Naive B cell (primary cell): ENCODE measurements around the gene RIPOR3. TPM values are rescaled to one million over a fixed set of nuclear protein-coding genes. Genes with fewer than 3 reads are reported as not detected.
"Not testable (repeated sequence)": the region's sequence is repeated elsewhere in the genome, so short reads cannot be mapped to it uniquely, and the experiment has no call there.

ENCODE experiments used
- ATAC-seq, 2 donors: fragments of 150-1000 bp; cut with Tn5 transposase; 2 replicates each; pipeline ENCODE4 v1.10.0; 2021; ENCODE audit warnings: low read depth in 2 of 2, mild to moderate bottlenecking in 2 of 2, moderate library complexity in 2 of 2
- DNase-seq: peaks from one replicate; pipeline ENCODE4 v3.0.0; 2022
- H3K27ac Mint-ChIP-seq, 6 donors: one replicate each; pipeline ENCODE4 v1.8.0; 2020 to 2022; ENCODE audit warnings: mild to moderate bottlenecking in 6 of 6, mixed read lengths in 6 of 6, moderate library complexity in 5 of 6, inconsistent platforms in 2 of 6
- H3K27me3 Mint-ChIP-seq, 3 donors: one replicate each; pipeline ENCODE4 v1.8.0; 2021 to 2022; ENCODE audit warnings: mixed read lengths in 3 of 3, mild to moderate bottlenecking in 1 of 3
- H3K36me3 Mint-ChIP-seq, 2 donors: one replicate each; pipeline ENCODE4 v1.8.0; 2020 to 2022; ENCODE audit warnings: mixed read lengths in 2 of 2, inconsistent platforms in 1 of 2, mild to moderate bottlenecking in 1 of 2
- H3K4me1 Mint-ChIP-seq, 3 donors: one replicate each; pipeline ENCODE4 v1.8.0; 2020 to 2022; ENCODE audit warnings: mixed read lengths in 3 of 3, inconsistent platforms in 1 of 3, mild to moderate bottlenecking in 1 of 3, moderate library complexity in 1 of 3
- H3K4me3 Mint-ChIP-seq, 8 donors: one replicate each; pipeline ENCODE4 v1.8.0; 2020 to 2022; ENCODE audit warnings: mild to moderate bottlenecking in 8 of 8, mixed read lengths in 8 of 8, moderate library complexity in 8 of 8, inconsistent platforms in 2 of 8
- H3K9me3 Mint-ChIP-seq, 7 donors: one replicate each; pipeline ENCODE4 v1.8.0; 2020 to 2022; ENCODE audit warnings: mixed read lengths in 7 of 7, mild to moderate bottlenecking in 5 of 7, inconsistent platforms in 2 of 7, moderate library complexity in 1 of 7
- polyA plus RNA-seq, 6 donors: library from polyadenylated mRNA; unstranded; fragments of 300-500 nt; fragmentation: Illumina TruSeq; gene quantifications; one replicate each; pipeline ENCODE4 v1.2.3, GENCODE V29; 2021; ENCODE audit warnings: low read depth in 6 of 6

Gene RIPOR3
- polyA plus RNA-seq, 6 donors from 2014 or later: 1.4 to 3.0 (median 2.1) TPM; not detected in 1

DNA sequence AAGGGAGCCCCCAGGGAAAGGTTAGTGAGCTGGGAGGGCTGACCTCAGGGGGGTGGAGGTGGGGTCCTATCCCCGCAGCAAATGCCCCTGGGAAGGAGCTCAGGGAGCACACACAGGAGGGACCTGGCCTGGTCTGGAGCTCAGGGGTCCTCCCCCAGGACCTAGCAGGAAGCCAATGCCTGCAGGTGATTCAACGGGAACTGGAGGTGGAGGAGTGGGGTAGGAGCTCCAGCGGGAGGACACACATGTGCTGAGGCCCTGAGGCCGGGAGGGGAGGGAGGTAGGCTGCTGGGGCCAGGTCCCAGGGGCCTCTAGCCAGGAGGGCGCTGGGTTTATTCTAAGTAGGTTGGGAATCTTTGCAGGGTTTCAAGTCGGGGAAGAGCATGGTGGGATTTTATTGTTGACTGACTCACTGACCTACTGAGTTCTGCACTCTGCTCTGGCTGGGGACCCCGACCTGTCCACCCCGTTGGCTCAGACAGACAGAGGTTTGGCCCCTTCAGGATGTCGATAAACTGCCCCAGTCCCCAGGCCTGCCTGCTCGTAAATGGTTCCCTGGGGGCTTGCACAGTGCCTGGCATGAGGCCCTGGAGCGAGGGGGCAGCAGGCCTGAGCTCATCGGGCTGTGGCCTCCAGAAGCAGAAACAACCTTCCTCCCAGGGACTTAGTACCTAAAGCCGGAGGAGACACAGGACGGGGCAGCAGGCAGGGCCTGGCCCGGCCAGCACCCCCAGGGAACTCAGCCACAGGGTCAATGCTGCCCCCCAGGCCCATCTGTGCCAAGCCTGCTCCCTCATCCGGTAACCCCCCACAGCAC is 62.3 kb downstream of the RIPOR3 start:
- Mint-ChIP-seq H3K4me3 (no peak overlapping the region), H3K9me3 (no peaks in the 10 kb centered on the region), H3K36me3 (no peaks in the 10 kb centered on the region), H3K4me1 (peaks cover 0 to 6% (median 0%) of the 10 kb centered on the region in 3 donors), H3K27ac (no peak overlapping the region), H3K27me3 (peaks cover 0 to 17% (median 4%) of the 10 kb centered on the region in 3 donors)
- DNase-seq (no peak), ATAC-seq (no peak)

DNA sequence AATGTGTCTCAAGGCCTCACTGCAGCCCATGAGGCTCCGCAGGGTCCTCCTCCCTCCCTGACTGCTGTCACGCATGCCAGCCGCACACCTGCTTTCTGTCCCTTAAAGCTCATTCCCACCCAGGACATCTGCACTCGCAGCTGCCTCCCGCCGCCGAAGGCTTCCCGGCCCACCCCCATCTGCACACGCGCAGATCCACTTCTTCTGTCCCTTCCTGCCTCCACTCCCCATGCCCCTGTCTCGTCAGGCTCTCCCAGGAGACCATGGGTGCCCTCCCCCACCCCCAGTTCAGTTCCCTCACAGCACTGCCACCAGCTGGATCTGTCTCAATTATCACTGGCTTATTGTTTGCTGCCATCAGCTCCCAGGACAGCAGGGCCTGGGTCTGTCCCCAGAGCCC is 63.0 kb downstream of the RIPOR3 start:
- H3K27ac Mint-ChIP-seq: no peak overlapping the region
- no peak overlapping the region for H3K4me3 Mint-ChIP-seq
- DNase-seq (no peak), ATAC-seq (no peak)
- H3K9me3 Mint-ChIP-seq: no peaks in the 10 kb centered on the region
- H3K36me3 Mint-ChIP-seq: no peaks in the 10 kb centered on the region
- H3K27me3 Mint-ChIP-seq: peaks cover 0 to 17% (median 4%) of the 10 kb centered on the region in 3 donors
- H3K4me1 Mint-ChIP-seq: peaks cover 0 to 6% (median 0%) of the 10 kb centered on the region in 3 donors

GRCh38 chr20:50627747-50628146 is 63.6 kb downstream of the RIPOR3 start:
- Mint-ChIP-seq H3K36me3 (no peaks in the 10 kb centered on the region), H3K4me1 (peaks cover 0 to 6% (median 0%) of the 10 kb centered on the region in 3 donors), H3K27me3 (peaks cover 0 to 17% (median 4%) of the 10 kb centered on the region in 3 donors), H3K9me3 (no peaks in the 10 kb centered on the region), H3K4me3 (no peak overlapping the region), H3K27ac (no peak overlapping the region)
- DNase-seq (no peak), ATAC-seq (no peak)

- Mint-ChIP-seq H3K4me3 (no peak overlapping the region), H3K4me1 (peaks cover 0 to 6% (median 0%) of the 10 kb centered on the region in 3 donors), H3K27me3 (peaks cover 0 to 9% (median 4%) of the 10 kb centered on the region in 3 donors), H3K9me3 (peaks cover 0 to 8% (median 2%) of the 10 kb centered on the region in 7 donors), H3K36me3 (no peaks in the 10 kb centered on the region), H3K27ac (no peak overlapping the region)
- ATAC-seq (no peak), DNase-seq (no peak)
Observed at GRCh38 chr20:50625986-50626677, 65.2 kb downstream of the RIPOR3 start.

GRCh38 chr20:50624351-50625016 is 66.9 kb downstream of the RIPOR3 start:
- ATAC-seq (no peak), DNase-seq (no peak)
- peaks cover 0 to 6% (median 0%) of the 10 kb centered on the region in 3 donors for H3K4me1 Mint-ChIP-seq
- no peak overlapping the region for H3K4me3 Mint-ChIP-seq
- H3K36me3 Mint-ChIP-seq: no peaks in the 10 kb centered on the region
- H3K27ac Mint-ChIP-seq: no peak overlapping the region
- H3K9me3 Mint-ChIP-seq: peaks cover 0 to 14% (median 8%) of the 10 kb centered on the region in 7 donors
- peaks cover 0 to 9% (median 4%) of the 10 kb centered on the region in 3 donors for H3K27me3 Mint-ChIP-seq

- Mint-ChIP-seq H3K4me3 (no peak overlapping the region), H3K36me3 (no peaks in the 10 kb centered on the region), H3K27ac (no peak overlapping the region), H3K27me3 (no peaks in the 10 kb centered on the region), H3K9me3 (peaks cover 0 to 14% (median 8%) of the 10 kb centered on the region in 7 donors), H3K4me1 (no peaks in the 10 kb centered on the region)
- no peak for DNase-seq
- no peak for ATAC-seq
Observed at GRCh38 chr20:50621068-50621665, 70.2 kb downstream of the RIPOR3 start.

DNA sequence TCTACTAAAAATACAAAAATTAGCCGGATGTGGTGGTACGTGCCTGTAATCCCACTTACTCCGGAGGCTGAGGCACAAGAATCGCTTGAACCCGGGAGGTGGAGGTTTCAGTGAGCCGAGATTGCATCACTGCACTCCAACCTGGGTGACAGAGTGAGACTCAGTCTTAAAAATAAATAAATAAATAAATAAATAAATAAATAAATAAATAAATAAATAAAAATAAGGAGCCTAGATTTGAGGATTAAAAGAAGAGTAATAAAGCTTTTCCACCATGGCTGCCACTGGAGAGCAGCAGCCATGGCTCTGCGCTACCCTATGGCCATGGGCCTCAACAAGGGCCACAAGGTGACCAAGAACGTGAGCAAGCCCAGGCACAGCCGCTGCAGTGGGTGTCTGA is 70.9 kb downstream of the RIPOR3 start:
- ATAC-seq, H3K4me1 Mint-ChIP-seq, H3K27ac Mint-ChIP-seq, H3K36me3 Mint-ChIP-seq, DNase-seq, H3K4me3 Mint-ChIP-seq, H3K27me3 Mint-ChIP-seq: not testable (repeated sequence)
- H3K9me3 Mint-ChIP-seq: peaks cover 0 to 14% (median 8%) of the 10 kb centered on the region in 7 donors

DNA sequence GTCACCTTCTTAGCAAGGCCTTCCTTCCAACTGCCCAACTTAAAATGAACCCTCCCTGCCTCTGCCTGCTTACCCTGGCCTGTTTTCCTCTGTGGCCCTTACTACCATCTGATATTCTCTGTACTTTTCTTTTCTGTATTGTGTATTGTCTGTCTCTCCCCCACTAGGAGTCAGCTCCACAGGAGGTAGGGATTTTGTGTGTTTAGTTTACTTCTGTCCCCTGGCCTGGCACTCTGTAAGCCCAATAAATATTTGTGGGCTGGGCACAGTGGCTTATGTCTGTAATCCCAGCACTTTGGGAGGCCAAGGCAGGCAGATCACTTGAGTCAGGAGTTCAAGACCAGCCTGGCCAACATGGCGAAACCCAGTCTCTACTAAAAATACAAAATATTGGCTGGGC is 72.8 kb downstream of the RIPOR3 start:
- Mint-ChIP-seq H3K4me1 (no peaks in the 10 kb centered on the region), H3K27ac (no peak overlapping the region), H3K9me3 (peaks cover 0 to 14% (median 8%) of the 10 kb centered on the region in 7 donors), H3K36me3 (no peaks in the 10 kb centered on the region), H3K27me3 (no peaks in the 10 kb centered on the region), H3K4me3 (no peak overlapping the region)
- DNase-seq (no peak), ATAC-seq (no peak)

GRCh38 chr20:50617022-50617421 is 74.3 kb downstream of the RIPOR3 start:
- no peak for ATAC-seq
- peak overlapping the region in 1 of 6 donors; percentile 65 for H3K27ac Mint-ChIP-seq
- H3K4me3 Mint-ChIP-seq: no peak overlapping the region
- H3K4me1 Mint-ChIP-seq: no peaks in the 10 kb centered on the region
- H3K9me3 Mint-ChIP-seq: peaks cover 0 to 14% (median 8%) of the 10 kb centered on the region in 7 donors
- H3K27me3 Mint-ChIP-seq: peaks cover 0 to 5% (median 0%) of the 10 kb centered on the region in 3 donors
- H3K36me3 Mint-ChIP-seq: no peaks in the 10 kb centered on the region
- no peak for DNase-seq

DNA sequence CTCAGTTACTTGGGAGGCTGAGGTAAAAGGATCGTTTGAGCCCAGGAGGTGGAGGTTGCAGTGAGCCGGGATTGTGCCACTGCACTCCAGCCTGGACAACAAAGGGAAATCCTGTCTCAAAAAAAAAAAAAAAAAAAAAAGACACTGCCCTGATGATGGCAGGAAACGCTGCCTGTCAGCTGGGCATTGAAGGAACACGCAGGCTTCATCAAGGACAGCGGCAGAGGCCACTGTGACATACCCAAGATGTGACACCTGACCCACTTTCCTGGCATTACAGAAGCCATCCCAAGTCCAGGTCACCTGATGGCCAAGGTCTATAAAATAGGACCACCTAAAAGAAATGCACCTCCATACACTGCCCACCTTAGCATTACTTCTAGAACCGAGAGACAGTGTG is 75.9 kb downstream of the RIPOR3 start:
- Mint-ChIP-seq H3K4me3 (no peak overlapping the region), H3K36me3 (no peaks in the 10 kb centered on the region), H3K27me3 (peaks cover 0 to 5% (median 0%) of the 10 kb centered on the region in 3 donors), H3K9me3 (peaks cover 0 to 3% (median 0%) of the 10 kb centered on the region in 7 donors), H3K27ac (no peak overlapping the region), H3K4me1 (no peaks in the 10 kb centered on the region)
- DNase-seq (no peak), ATAC-seq (no peak)

DNA sequence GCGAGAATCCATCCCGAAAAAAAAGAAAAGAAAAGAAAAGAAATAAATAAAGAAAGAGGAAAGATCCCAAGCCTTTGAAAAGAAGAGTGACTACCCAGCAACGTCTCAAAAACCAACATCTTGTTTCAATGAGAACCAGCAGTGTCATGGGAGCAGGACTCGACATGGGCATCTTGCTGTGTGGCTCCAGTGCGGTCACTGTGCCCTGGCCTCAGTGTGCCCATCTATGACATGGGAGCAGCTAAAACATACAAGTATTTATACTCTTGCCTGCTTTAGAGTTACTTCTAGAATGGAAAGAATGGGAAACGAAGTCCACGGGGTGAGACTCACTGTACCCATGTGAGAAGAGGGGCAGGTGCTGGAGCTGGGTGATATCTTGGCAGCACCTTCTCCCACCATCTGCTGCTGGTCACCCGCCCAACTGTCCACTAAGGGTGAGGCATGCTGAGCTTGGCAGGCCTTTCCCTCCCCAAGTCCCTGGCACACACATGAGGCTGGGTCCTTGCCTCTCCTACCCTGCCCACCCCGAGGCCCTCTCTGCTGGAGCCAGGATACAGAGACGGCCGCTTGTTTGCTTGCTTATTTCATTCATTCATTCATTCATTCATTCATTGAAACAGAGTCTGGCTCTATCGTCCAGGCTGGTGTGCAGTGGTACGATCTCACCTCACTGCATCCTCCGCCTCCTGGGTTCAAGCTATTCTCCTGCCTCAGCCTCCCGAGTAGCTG is 77.7 kb downstream of the RIPOR3 start:
- DNase-seq (no peak), ATAC-seq (no peak)
- Mint-ChIP-seq H3K4me1 (no peaks in the 10 kb centered on the region), H3K4me3 (peak overlapping the region in 1 of 8 donors; percentile 15), H3K9me3 (no peaks in the 10 kb centered on the region), H3K27ac (peak overlapping the region in 2 of 6 donors; percentile 16 to 48), H3K27me3 (peaks cover 0 to 5% (median 0%) of the 10 kb centered on the region in 3 donors), H3K36me3 (no peaks in the 10 kb centered on the region)

- Mint-ChIP-seq H3K27ac (peak overlapping the region in 1 of 6 donors; percentile 65), H3K9me3 (no peaks in the 10 kb centered on the region), H3K36me3 (no peaks in the 10 kb centered on the region), H3K4me1 (no peaks in the 10 kb centered on the region), H3K4me3 (no peak overlapping the region), H3K27me3 (peaks cover 0 to 5% (median 4%) of the 10 kb centered on the region in 3 donors)
- ATAC-seq (no peak), DNase-seq (no peak)
Observed at GRCh38 chr20:50611128-50611810, 80.1 kb downstream of the RIPOR3 start.
